GM18951 (cell line): ENCODE results near the gene MATK.

Experiments
- POLR2A ChIP-seq: IDR thresholded peaks from 4 replicates; pipeline ENCODE4 v1.6.1; 2011; ENCODE audit warnings: mild to moderate bottlenecking; ENCODE audit not compliant: insufficient read length, insufficient read depth; ENCODE audit errors: extremely low read depth
- in situ Hi-C: fragments of 300-500 bp; cut with MboI; formaldehyde crosslinking; loops from one replicate; pipeline ENCODE4 v1.12.0; 2022; ENCODE audit warnings: low sequenced_read_pairs, mixed read lengths, inconsistent platforms; ENCODE audit not compliant: unreplicated experiment

The MATK gene

GRCh38 chr19:3809881-3810707 lies 23.9 kb upstream of the MATK start:
- TF ChIP-seq POLR2A: peak; percentile 33
- in situ Hi-C loops: no loop called here

DNA sequence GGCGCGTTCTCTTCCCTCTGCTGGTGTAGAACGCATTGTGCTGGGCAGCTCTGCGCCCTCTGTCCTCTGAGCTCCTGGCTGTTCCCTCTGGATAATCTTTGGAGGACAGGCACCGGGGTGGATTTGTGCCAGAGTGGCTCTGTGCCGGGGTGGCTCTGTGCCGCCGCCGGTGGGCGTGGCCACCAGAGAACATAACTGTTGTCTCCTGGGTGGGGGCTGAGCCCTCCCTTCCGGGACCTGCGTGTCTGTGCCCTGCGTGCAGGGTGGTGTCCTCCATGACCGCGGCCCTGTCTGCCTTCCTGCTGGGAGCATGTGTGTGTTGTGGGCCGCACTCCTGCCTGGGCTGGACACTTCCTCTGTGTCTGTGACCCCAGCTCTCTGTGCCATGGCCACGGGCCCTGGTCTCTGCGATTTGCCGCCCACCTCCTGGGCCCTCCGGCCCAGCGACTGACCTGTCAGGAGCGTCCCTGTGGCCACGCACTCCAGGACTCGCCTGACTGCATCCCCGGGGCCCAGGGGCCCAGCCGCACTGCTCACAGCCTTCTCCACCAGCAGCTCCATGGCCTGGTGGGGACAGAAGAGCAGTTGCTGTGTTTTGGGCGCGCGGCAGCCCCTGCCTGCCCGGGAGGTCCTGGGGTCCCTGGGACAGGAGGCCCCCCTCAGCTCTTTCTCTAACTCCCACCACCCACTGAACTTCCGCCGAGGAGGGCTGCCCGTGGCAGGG lies 22.4 kb upstream of the MATK start:
- in situ Hi-C loops: no loop called here
- TF ChIP-seq POLR2A: no peak

GRCh38 chr19:3807574-3808354 lies 21.6 kb upstream of the MATK start:
- in situ Hi-C loops: no loop called here
- no peak for TF ChIP-seq POLR2A

DNA sequence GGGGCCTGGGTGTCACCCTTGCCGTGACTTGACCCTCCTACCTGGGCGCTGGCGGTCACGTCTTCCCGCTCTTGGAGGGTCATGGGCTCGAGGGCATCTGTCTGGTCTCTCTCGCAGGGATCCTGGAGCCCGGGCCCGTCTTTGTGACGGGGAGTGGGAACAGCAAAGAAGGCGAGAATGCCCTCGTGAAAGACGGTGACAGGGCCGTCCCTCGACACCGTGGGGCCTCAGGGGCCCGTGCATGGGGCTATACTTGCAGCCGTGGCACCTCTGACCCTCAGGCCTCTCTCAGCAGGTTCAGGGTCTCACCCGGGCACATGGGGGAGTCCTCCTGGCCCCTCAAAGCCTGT lies 20.9 kb upstream of the MATK start:
- in situ Hi-C loops: no loop called here
- TF ChIP-seq POLR2A: no peak

DNA sequence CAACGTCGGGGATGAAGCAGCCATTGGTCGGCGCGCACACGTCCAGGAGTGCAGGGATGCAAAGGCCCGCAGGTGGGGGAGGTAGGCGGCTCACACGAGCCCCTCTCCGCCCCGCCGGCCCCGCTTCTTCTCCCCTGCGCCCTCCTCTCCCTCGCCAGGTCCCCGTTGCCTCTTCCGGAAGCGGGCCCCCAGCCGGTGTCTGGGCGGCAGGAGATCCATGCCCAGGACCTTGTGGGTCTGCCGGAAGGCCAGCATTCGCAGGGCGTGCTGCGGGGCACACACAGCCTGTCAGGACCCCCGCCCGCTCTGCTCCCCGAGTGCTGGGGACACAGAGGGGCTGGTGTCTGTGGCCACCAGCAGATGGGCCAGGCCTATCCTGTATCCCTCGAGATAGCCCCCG lies 19.7 kb upstream of the MATK start:
- TF ChIP-seq POLR2A: no peak

DNA sequence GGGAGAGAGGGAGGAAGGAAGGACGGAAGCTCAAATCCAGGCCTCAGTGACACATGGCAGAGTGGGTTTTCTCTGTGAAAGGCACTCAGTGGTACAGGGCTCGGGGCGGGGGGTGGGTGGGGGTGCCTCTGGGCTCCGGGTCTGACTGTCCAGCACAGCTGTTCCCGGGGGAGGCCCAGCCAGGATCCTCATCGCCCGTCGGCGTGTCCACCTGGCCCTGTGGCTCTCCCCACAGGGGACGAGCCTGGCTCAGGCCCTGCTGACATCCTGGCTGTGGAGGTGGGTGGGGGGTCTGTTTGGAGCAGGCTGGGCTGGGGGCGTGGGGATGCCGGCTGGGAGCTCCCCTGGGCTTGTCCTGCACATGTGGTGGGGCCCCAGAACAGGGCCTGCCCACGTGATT lies 18.2 kb upstream of the MATK start:
- no peak for TF ChIP-seq POLR2A
- in situ Hi-C loops: no loop called here

More for the DNA sequence above, 19.7 kb upstream of the MATK start:
- in situ Hi-C loops: no loop called here

- no peak for TF ChIP-seq POLR2A
- in situ Hi-C loops: no loop called here
These were observed 17.8 kb upstream of the MATK start for GRCh38 chr19:3803986-3804385.

DNA sequence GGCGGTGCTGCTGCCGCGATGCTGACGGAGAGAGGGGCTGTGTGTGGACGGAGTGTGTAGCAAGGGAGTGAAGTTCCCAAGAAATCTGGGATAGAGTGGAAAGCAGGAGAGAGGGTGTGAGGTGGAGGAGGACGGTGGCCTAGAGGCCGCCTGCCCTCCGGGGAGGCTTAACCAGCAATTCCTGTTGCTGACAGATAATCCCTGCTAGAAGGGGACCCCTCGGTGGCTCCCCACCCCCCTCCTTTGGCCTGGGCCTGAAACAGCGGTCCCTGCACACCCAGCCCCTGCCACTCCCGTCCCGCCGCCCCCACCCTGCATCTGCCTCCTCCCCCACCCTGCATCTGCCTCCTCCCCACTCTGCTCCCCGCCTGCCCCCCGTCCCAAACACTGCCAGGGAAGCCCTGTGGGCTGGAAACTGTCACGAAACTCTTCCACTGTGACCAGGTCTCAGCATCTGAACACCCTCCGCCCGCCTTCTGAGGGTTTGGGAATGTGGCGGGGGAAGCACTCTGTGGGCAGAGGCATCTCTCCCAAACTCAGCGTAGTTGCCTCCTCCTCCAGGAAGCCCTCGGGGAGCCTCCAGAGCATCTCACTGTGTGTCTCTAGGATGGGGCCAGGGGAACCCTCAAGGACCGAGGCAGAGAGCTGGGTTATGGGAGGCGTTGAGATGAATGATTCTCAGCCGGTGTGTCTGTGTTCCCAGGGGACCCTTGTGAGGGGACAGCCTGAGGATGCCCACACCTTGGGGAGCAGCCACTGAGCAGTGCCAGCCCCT lies 17.1 kb upstream of the MATK start:
- TF ChIP-seq POLR2A: no peak
- in situ Hi-C loops: no loop called here

GRCh38 chr19:3801412-3802096 lies 15.4 kb upstream of the MATK start:
- TF ChIP-seq POLR2A: no peak
- in situ Hi-C loops: no loop called here

DNA sequence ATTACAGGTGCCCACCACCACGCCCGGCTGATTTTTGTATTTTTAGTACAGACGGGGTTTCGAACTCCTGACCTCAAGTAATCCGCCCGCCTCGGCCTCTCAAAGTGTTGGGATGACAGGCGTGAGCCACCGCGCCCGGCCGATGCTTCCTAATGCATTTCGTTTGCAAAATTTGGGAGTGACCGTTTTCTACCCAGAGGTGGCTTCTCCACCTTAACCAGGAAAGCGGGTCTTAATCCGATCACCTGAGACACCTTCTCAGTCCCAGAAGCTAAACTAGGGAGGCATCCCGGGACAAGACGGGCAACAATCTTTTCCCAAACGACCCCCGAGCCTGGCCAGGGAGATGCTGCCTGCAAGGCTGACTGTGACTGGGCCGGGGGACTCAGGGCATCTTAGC lies 14.8 kb upstream of the MATK start:
- no peak for TF ChIP-seq POLR2A
- in situ Hi-C loops: no loop called here

- TF ChIP-seq POLR2A: no peak
- in situ Hi-C loops: no loop called here
These were observed 12.0 kb upstream of the MATK start for GRCh38 chr19:3798137-3798536.

DNA sequence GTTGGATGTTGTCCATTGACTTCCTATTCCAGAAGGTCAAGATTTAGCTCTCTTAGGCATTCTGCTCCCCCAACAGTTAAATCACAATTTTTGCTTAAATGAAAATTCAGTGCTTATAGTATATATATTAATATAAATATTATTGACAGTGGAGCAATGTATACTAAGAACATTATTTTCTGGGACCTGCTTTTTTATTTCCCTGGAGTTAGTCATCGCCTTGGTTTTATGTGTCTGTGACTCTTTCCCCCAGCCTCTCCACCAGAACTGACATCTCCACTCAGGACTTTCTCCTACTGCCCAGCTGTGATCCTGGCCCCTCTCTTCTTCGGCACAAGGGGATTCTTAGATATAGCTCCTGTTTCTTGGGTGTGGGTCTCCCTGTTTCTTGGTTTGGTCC lies 10.2 kb upstream of the MATK start:
- in situ Hi-C loops: no loop called here
- no peak for TF ChIP-seq POLR2A
